ENCODE measurements around the gene MYO3B. TPM values are rescaled to one million over a fixed set of nuclear protein-coding genes. Genes with fewer than 3 reads are reported as not detected.

Gene MYO3B
- total and polyA plus RNA-seq, 2 of the 8 experiments (the other 6 are each of a cell fraction or from before 2014, with no cell fraction given), result 0.17 to 0.19 TPM

- CTCF ChIA-PET (ENCODE audit: partially characterized antibody), result no interaction called here
- no peak for FAIRE-seq
- TF ChIP-seq TAF1 (IDR thresholded peaks at IDR 0.05; ENCODE audit: low read depth, low read length), result no peak
- TF ChIP-seq TEAD4 (IDR thresholded peaks at IDR 0.05; ENCODE audit: low read depth, low read length), result no peak
- TF ChIP-seq KDM5A (IDR thresholded peaks at IDR 0.05; ENCODE audit: low read length), result no peak
- no peak for TF ChIP-seq SP4 (IDR thresholded peaks at IDR 0.05; ENCODE audit: low read length)
- TF ChIP-seq NRF1 (IDR thresholded peaks at IDR 0.05; ENCODE audit: low read depth, low read length), result no peak
- TF ChIP-seq CBX5 (IDR thresholded peaks at IDR 0.05; ENCODE audit: low read depth, low read length), result no peak
- no peak for TF ChIP-seq KDM1A (IDR thresholded peaks at IDR 0.05; ENCODE audit: borderline replicate concordance, low read length)
- no peak for TF ChIP-seq NANOG (IDR thresholded peaks at IDR 0.05; ENCODE audit: insufficient read depth, low read depth, low read length, poor library complexity, severe bottlenecking)
- no peak for TF ChIP-seq ASH2L (IDR thresholded peaks at IDR 0.05; ENCODE audit: low read length)
- TF ChIP-seq EZH2 (IDR thresholded peaks at IDR 0.05; ENCODE audit: low read depth, low read length, severe bottlenecking), result no peak
- TF ChIP-seq RAD21 (IDR thresholded peaks at IDR 0.05 in 1 of 2, conservative IDR thresholded peaks at IDR 0.05 in 1 of 2; ENCODE audit: low read depth in 2 of 2, low read length in 2 of 2), result no peak
- no peak for TF ChIP-seq ATF2 (IDR thresholded peaks at IDR 0.05; ENCODE audit: low read length)
- TF ChIP-seq E2F6 (IDR thresholded peaks at IDR 0.05), result no peak
These were observed 18.9 kb upstream of the MYO3B start for GRCh38 chr2:170159060-170159459.

More at GRCh38 chr2:170159060-170159459, 18.9 kb upstream of the MYO3B start:
- no peak overlapping the region for H3K4me3 ChIP-seq (ENCODE audit: extremely low read depth in 1 of 4, insufficient read depth in 2 of 4, low read depth in 3 of 4, low read length in 4 of 4)
- H3K4me2 ChIP-seq (ENCODE audit: insufficient read depth in 1 of 2, low read depth in 2 of 2, low read length in 2 of 2), result no peak overlapping the region
- H3K79me2 ChIP-seq (ENCODE audit: control insufficient read depth in 1 of 2, insufficient read depth in 2 of 2, low read length in 2 of 2), result no peaks in the 10 kb centered on the region
- H2BK120ac ChIP-seq (replicated peaks; ENCODE audit: low read depth, low read length), result no peak overlapping the region
- no peak overlapping the region for H4K8ac ChIP-seq (ENCODE audit: extremely low read depth, insufficient read depth, low read length)
- H3K4ac ChIP-seq (replicated peaks; ENCODE audit: insufficient read length, low read depth, low read length), result no peak overlapping the region
- no peak overlapping the region for H2BK15ac ChIP-seq (ENCODE audit: low read length)
- no peaks in the 10 kb centered on the region for H3K27me3 ChIP-seq (replicated peaks in 1 of 4; ENCODE audit: control insufficient read depth in 3 of 4, extremely low read depth in 1 of 4, insufficient read depth in 3 of 4, low read length in 3 of 4)
- H4K20me1 ChIP-seq (replicated peaks in 1 of 2; ENCODE audit: control insufficient read depth in 1 of 2, insufficient read depth in 2 of 2, low read length in 2 of 2), result no peaks in the 10 kb centered on the region
- H3K27ac ChIP-seq (ENCODE audit: low read depth, low read length), result no peak overlapping the region
- H2AFZ ChIP-seq (ENCODE audit: low read length), result no peak overlapping the region
- POLR2A ChIA-PET (ENCODE audit: partially characterized antibody), result no interaction called here
- no peak overlapping the region for H2BK12ac ChIP-seq (ENCODE audit: low read depth, low read length)
- no peaks in the 10 kb centered on the region for H3K36me3 ChIP-seq (ENCODE audit: control insufficient read depth in 2 of 4, insufficient read depth in 4 of 4, low read length in 3 of 4)
- no peak overlapping the region for H3K23ac ChIP-seq (ENCODE audit: insufficient read length)
- H2AK5ac ChIP-seq (ENCODE audit: low read depth, low read length), result no peak overlapping the region
- H4K91ac ChIP-seq (replicated peaks; ENCODE audit: insufficient read length, low read length), result no peak overlapping the region
- H3K79me1 ChIP-seq (ENCODE audit: low read depth, low read length), result no peaks in the 10 kb centered on the region
- H3K4me1 ChIP-seq (replicated peaks in 1 of 4; ENCODE audit: control insufficient read depth in 3 of 4, insufficient read depth in 4 of 4, low read length in 3 of 4), result peaks cover 4 to 12% (median 7%) of the 10 kb centered on the region in 4 experiments
- no peak overlapping the region for H3K56ac ChIP-seq (replicated peaks; ENCODE audit: insufficient read length, low read depth, low read length)
- DNase-seq (ENCODE audit: low read depth in 1 of 2, low spot score in 2 of 2), result no peak
- no peaks in the 10 kb centered on the region for H3K23me2 ChIP-seq (ENCODE audit: low read depth, low read length)
- H2BK20ac ChIP-seq (ENCODE audit: low read length), result no peak overlapping the region
- no peak overlapping the region for H3K14ac ChIP-seq (ENCODE audit: insufficient read length)
- H3K9ac ChIP-seq (replicated peaks in 1 of 4; ENCODE audit: extremely low read depth in 1 of 4, low read depth in 3 of 4, low read length in 3 of 4), result no peak overlapping the region
- no peak overlapping the region for H4K5ac ChIP-seq (ENCODE audit: insufficient read length, low read depth, low read length)
- no peak overlapping the region for H2BK5ac ChIP-seq (ENCODE audit: low read depth, low read length)
- no peak overlapping the region for H3K18ac ChIP-seq (ENCODE audit: extremely low read depth, low read length)
- H3K9me3 ChIP-seq (ENCODE audit: insufficient read depth in 2 of 2, low read depth in 1 of 2, low read length in 1 of 2), result no peaks in the 10 kb centered on the region
